CD4-positive, alpha-beta T cell treated with Interleukin-15 for 4 hours (primary cell): ENCODE results near the gene METTL14.
"Not testable (repeated sequence)": the region's sequence is repeated elsewhere in the genome, so short reads cannot be mapped to it uniquely, and the experiment has no call there.

Experiments
- DNase-seq: peaks from one replicate; pipeline ENCODE4 v3.0.0-alpha.2; 2020; ENCODE audit warnings: low spot score

METTL14 gene

DNA sequence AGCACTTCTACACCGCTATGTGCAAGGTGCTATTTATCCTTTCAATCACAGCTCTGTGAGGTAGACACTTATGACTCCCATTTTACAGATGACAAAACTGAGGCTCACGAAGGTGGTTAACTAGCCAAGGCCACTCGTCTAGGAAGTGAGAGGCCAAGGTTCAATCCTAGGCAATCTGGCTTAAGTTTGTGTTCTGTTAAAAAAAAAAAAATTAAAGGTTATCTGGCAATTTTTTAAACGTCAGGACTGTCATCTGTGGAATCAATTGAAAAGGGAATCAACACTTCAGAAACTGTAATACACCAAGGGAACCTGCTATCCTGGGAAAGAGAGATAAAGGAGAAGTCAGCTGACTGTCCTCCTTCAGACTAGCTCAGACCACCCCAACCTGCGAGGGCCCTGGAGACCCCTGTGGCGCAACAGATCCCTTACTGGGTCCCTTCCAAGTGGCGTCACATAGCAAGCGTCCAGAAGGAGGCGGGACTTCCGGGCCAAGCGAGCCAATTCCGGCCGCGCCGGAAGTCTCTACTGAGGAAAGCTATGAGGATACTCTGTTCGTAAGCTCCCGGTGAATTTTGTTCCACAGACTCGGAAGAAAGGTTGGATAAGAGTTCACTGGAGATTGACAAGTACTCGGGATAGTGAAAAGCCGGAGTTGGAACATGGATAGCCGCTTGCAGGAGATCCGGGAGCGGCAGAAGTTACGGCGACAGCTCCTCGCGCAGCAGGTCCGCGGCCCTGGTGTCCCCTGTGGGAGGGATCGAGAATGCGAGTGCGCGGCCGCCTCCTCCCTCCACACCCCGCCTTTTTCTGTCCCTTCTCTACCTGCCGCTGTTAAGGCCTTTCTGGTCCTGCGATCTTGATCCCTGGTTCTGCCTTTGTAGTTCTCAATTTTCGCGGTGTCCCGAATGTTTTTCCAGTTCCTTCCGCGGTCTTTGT lies at the start of gene METTL14:
METTL14 (plus strand) TSS at position 520 of the 939 bp plus-strand sequence; CDS start at position 663, 143 bp downstream.
- DNase-seq: peak; percentile 88

DNA sequence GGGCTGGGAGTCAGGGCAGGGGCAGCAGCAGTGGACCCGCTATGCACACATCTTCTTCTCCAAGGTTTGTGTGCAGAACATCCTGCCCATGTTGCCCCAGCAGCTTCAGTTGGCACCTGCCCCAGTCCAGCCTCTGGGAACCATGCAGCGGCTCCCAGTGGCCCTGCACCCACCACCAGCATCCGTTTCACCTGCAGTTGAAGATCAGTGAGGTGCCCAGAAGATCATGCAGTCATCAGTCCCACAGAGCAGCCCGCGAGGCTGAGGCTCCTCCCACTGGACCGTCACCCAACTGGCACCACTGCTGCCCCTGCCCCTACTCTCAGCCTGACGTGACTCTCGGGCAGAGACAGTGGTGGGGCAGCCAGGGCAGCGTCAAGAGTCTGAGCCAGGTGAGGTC lies 49.1 kb upstream of the METTL14 start:
- DNase-seq: not testable (repeated sequence)

DNA sequence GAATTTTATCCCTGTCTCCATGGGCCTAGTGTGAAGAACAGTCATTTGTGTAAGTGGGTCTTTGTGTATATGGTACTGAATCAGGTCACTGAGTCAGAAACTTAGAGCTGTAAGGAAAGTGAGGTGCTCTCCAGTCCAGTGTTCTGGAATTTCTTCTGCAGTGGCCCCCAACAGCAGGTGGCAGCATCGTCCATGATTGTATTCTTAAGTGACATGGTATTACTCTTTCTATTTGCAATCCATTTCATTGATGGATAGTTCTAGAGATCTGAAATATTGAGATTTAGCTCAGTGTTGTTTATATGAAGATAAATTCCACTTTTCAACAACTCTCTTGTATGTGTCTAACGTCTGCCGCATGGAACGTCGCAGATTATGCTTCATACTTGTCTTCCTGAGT lies 20.5 kb upstream of the METTL14 start:
- not testable (repeated sequence) for DNase-seq

DNA sequence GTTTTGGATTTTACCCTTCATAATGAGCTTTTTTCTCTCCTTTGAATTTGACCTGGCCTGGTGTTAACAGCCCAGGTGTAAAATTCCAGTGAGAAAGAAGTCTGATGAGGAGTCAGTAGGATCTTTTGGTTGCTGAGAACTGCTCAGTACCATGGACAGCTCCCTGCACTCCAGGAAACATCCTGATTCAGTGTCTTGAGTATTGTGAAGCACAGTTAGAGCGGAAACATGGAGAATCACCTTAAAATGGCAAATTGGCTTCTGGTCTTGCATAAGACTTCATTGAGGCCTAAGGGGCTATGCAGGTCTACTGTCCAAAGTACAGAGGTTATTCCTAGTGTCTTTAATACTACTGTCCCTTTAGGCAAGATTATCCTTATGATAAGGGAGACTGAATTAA lies 16.0 kb upstream of the METTL14 start:
- DNase-seq: peak; percentile 30

DNA sequence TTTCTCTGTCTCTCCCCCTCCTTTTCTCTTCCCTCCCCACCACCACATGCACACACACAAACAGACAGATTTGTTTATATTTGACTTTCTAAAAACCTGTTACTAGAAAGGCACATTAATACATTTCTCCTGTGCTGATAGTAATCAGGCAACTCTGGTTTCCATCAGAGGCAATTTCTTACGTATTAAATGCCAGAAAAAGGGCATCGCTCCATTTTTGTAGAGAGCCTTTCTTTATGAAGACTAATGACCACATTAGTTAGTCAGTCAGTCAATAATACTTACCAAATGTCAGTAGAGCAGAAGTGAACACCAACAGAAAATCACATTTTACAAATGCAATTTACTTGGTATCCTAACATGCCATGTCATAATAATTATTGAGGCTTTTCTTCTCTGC lies 14.2 kb upstream of the METTL14 start:
- not testable (repeated sequence) for DNase-seq

DNA sequence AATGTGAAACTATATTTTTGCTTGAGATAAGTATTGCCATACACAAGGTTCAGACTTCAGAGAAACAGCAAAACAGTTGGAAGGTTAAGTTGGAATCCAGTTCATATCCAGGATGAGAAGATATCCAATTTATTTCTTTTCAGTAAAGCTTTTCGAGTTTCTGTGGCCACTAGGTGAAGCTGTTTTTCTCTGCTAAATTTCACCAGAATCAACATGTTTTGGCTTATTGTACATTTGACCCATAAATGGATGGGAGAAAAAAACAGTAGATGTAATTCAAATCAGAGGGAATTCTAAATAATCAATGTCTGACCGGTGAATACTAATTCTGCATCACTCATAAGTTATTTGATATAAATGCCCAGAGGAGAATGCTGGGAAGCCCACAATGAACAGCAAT lies 9.1 kb upstream of the METTL14 start:
- DNase-seq: no peak

DNA sequence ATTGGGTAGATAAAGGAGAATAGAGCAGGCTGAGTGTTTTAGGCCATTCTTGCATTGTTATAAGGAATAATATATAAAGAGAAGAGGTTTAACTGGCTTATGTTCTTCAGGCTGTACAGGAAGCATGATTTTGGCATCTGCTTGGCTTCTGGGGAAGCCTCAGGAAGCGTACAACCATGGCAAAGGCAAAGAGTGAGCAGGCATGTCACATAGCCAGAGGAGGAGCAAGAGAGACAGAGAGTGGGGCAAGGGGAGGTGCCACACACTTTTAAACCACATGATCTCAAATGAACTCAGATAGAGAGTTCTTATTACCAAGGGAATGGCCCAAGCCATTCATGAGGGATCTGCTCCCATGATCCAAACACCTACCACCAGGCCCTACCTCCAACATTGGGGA lies 4.4 kb upstream of the METTL14 start:
- DNase-seq: no peak

DNA sequence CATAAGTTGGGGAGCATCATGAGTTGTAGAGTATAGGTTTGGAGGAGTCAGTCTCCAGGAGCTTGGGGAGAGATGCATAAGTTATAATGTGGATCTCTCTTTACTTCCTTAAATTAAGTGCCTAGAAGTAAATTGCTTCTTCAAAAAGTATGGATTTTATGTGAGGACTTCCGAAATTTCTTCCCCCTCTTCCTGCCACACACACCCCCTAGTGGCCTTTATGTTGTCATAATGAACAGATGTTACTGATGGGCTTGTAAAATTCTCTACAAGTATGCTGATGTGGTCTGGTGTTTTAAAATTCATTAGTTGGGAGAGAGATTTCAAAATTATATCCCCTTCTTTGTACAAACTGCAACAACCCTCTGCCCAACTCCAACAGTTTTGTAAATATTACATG lies 2.3 kb upstream of the METTL14 start:
- no peak for DNase-seq

DNA sequence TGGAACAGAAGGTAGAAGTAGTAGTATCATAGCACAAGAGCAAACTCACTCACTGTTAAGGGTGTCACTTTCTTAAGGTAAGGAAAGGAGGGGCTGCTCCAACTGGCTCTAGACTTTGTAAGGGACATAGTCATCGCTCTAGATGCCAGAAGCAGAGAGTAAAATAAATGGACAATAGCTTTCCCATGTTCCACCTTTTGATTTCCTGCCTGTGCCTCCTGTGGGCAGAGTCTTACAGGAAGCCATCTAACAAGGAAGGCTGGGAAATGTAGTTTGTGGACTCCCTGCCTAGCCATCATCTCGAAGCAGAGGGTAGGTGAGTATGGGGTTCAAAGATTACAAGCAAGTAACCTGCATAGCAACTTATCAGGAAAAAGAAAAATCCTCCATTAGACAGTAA lies 1.7 kb upstream of the METTL14 start:
- DNase-seq: no peak

DNA sequence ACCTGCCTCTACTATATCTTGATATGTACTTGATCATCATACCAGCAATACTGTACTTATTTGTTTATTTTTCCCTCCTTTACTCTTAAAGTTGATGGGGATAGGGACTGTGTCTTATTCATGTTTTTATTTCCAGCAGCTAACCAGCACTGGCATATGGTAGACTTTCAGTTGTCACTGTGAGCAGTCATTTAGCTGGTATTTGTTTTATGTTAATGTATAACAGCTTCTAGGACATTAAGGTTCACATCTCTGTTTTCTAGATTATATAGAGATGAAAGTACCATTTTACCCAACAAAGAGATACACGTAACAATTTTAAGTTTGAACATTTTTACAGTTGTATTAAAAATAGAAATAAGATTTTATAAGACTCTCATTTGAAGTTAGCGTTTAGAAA lies 17.9 kb downstream of the METTL14 start:
- no peak for DNase-seq

DNA sequence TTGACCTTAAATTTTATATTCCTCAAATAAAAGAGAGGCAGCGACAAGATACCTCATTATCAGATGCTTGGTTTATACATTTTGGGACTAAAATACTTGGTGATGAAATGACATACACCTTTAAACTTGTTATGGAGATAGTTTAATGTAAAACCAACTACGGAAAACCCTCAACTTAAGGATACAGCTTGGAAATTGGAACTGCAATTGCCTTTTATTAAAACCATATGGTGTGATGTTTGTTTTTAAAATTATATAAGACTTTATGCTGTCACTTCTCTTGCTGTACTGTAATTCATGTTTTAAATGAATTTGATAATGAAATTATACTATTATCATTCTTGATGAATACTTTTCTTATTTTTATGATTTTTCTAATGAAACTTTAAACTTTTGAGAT lies 25.9 kb downstream of the METTL14 start:
- DNase-seq: no peak

DNA sequence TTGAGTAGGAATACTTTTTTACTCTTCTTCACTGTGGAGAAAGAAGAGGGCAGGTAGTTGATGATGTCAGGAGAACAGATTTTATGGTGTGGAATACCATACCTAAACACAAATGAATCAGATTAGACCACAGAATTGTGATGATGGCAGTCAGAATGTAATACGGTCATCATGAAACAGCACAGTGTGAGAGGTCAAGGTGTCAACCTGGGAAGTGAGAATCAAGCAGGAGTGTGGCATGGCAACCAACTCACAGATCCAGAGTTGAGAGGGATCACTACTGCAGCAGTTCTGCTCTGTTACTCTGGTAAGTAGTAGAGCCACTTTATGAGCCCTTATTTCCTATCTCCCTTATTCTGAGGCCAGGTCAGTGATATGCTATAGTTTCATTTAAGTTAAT lies 27.7 kb downstream of the METTL14 start:
- no peak for DNase-seq

DNA sequence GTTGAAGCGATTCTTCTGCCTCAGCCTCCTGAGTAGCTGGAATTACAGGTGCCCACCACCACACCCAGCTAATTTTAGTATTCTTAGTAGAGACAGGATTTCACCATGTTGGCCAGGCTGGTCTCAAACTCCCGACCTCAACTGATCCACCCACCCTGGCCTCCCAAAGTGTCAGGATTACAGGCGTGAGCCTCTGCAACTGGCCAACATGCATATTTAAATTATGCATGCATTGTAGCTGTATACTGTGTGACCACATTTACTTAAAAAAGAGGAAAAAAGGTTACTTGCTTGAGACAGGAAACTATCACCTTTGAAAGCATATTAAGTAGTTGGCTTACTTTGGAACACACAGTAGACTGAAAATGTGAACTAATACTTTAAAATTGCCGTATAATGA lies 29.5 kb downstream of the METTL14 start:
- DNase-seq: no peak

DNA sequence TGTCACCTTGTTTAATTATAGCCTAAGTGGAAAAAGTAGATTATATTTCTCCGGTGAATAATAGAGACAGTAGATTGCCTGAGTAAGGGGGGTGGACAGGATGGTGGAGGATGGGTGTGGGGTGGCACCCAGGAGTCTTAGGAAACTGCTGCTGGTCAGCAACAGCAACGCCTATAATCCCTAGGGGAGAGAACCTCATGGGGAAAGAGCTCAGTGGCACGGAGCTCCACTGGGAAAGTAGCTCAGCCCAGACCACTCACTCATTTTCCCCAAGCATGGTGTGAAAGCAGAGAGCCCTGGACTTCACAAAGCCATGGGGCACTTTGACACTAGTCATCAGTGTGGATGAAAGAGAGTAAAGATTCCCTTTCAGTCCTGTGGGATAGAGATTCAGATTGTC lies 31.1 kb downstream of the METTL14 start:
- no peak for DNase-seq

DNA sequence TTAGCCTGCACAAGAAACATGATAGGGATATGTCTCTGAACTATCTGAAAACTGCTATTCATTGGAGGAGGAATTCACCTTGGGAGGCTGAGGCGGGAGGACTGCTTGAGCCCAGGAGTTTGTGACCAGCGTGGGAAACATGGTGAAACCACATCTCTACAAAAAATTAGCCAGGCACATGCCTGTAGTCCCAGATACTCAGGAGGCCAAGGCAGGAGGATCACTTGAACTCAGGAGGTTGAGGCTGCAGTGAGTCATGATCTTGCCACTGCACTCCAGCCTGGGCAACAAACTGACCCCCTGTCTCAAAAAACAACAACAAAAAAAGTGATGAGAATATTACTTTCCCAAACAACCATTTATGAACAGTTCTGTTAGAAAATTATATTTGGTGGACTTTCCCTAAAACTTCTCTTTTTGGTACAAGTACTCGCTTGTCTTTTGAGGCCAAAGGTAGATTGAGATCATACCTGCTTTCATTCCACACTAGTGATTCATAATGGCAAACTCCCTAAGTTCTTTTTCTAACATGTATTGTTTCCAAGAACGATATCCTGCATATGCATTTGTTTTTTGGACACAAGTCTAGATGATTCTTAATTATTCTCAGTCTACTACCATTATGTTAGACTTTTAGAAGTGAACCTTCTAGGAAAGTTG lies 33.4 kb downstream of the METTL14 start:
- DNase-seq: no peak

DNA sequence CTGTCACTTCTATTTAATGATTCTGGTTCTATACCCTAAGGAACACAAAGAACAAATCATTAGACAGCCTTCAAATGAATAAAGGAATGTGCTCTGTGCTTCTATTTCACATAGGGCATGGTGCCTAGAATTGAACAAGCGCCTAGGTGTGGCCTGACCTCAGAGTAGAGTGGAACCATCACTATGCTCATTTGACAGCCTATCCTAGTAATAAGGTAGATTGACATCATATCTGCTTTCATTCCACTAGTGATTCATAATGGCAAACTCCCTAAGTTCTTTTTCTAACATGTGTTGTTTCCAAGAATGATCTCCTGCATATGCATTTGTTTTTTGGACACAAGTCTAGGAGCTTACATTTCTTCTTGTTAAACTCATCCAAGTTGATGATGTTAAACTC lies 36.6 kb downstream of the METTL14 start:
- DNase-seq: no peak

DNA sequence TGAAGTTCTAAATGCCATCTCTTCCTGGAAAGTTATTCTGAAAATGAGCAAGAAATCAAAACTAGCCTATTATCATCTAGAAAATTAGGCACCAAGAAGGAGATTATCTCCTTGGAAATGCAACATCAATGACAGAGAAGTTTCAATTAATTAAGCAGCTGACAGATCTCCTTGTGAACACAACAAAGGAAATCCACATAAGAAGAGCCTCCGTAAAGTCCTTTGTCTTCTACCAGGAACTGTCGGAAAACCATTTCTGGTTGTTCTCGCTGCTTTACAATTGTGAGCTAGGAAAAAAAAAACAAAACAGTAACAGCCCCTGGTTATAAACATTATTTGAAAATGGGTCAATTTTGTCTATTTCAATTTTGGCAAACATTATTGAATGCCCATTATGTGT lies 38.2 kb downstream of the METTL14 start:
- DNase-seq: no peak

DNA sequence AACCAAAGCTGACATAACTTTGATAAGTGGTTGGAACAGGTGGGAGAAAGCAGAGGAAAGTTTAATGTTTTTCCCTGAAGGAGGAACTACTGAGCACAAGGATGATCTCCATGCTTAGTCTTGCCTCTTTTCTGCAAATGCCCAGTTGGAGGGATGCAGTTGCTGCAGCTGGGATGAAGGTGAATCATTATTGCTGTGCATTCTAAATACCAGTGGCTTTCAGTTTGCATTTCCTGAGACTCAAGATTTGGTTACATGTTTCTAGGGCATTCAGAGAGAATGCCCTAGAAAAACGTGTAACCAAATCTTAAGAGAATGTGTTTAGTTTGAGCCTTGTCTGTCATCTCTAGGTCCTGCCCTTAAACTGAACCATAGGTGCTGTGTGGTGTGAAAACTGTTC lies 42.2 kb downstream of the METTL14 start:
- DNase-seq: no peak

DNA sequence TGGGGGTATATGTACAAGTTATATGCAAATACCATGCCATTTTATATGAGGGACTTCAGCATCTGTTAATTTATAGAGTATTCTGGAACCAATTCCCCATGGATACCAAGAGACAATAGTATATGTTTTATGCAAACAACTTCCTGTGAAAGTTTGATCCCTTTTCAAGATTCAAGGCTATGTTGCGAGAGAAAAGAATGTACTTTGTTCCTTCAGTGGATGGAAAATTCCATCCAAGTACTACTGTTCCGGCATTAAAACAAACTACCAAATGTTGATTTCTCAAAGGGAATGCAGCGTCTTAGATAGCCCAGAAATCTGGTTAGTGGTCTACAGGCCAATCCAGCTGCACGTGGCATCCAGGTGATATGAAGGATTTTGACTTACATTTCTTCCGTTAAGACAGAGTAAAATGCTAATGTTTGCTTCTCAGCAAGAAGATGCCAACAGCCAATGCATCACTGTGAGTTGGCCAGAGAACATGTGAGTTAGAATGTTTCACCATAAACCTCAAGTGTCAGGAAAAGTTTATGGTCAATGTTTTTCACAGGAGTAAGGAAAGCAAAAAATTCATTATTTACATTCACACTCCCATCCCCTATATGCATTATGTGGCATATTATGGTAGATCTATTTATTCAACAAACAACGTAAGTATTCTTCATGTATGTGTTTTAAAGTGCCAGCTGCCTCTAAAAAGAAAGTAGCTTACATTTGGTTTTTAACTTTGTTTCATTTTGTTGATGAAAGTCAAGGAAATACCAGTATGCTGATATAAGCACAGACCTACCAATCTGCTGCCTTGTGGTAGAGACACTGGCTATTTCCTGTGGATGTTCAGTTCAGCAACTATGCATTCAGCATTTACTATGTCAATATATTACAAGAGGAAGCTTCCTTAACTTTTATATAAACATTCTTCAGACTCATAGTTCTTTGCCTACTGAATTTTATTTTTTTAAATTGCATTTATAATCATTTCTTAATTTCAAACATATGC lies 44.4 kb downstream of the METTL14 start:
- DNase-seq: peak; percentile 4

DNA sequence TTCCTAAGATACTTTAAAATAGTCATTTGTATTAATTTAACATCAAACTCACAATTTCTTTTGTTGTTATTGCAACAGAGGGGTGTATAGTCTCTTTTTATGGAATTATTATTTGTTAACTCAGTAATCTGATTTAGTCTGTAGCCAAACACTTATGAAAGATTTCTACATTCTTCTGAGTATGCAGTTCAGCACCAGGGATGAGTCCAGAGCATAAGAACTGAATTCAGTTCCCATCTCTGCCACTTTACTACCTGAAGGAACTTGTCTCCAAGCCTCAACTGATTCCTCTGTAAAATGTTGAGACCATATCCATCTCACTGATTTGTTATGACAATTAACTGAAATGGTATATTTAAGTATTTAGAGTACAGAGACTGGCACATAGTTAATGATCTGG lies 45.5 kb downstream of the METTL14 start:
- DNase-seq: no peak

DNA sequence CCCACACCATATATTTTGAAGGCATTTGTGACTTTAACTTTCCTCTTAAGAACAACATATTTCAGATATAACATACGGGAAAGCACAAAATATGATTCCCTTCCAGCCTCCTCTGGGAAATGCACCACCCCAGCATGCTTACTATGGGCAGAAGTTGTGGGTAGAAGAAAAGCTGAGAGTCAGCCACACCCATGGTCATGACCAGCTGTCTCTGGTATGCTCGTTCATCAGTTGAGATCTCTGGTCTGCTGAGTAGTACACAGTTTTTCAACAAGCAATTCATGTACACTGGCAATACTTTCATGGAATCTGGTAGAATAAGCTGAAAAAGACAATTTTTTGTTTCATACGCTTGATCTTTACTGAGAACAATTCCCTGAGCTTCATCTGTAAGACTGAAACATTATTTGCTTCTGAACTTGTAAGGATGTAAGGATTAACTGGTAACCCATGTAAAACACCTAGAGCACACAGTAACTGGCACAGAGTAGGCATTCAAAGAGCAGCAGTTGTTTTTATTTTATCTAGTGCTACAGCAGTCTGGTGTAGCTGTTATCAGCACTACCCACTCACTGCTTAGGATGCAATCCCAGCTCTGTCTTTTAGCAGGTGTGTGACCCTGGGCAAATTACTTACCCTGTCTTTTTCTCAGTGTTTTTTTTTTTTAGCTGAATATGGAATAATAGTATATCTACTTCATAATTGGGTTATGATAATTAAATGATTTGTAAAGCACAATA lies 47.6 kb downstream of the METTL14 start:
- no peak for DNase-seq
